GM10266 (cell line): ENCODE measurements around the gene EEF1G.
"Not testable (repeated sequence)": the region's sequence is repeated elsewhere in the genome, so short reads cannot be mapped to it uniquely, and the experiment has no call there.

ENCODE experiments used
- DNase-seq: peaks from one replicate; pipeline ENCODE4 v3.0.0; 2012; ENCODE audit errors: extremely low spot score
- TF ChIP-seq, protein P1 (sequence below): IDR thresholded peaks from 2 replicates; pipeline ENCODE4 v1.5.1; 2012; ENCODE audit warnings: mild to moderate bottlenecking, low read depth; ENCODE audit not compliant: control insufficient read depth, insufficient read depth; ENCODE audit errors: missing control alignments

The EEF1G gene

DNA sequence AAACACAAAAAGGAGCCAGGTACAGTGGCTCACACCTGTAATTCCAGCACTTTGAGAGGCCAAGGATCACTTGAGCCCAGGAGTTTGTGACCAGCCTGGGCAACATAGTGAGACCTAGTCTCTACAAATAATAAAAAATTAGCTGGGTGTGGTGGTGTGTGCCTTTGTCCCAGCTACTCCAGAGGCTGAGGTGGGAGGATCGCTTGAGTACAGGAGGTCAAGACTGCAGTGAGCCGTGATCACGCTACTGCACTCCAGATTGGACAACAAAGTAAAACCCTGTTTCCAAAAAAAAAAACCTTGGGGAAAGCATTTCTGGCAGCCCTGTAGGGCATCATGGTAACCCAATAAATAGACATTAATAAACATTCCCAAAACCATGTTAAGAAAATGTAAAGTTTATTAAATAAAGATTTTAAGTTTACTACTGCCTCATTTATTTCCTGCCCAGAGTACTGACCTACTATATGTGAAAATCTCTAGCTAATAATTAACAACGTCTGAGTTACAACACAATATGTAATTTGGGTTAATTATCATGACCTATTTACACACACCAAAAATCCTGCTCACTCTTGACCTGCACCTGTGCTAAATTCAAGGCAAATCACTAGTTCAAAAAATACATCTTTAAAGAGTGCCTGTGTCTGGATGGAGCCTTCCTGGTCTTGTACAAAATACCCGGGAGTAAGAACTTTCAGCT, 8.4 kb downstream of the EEF1G start:
- no peak for DNase-seq
- TF ChIP-seq, protein P1, sequence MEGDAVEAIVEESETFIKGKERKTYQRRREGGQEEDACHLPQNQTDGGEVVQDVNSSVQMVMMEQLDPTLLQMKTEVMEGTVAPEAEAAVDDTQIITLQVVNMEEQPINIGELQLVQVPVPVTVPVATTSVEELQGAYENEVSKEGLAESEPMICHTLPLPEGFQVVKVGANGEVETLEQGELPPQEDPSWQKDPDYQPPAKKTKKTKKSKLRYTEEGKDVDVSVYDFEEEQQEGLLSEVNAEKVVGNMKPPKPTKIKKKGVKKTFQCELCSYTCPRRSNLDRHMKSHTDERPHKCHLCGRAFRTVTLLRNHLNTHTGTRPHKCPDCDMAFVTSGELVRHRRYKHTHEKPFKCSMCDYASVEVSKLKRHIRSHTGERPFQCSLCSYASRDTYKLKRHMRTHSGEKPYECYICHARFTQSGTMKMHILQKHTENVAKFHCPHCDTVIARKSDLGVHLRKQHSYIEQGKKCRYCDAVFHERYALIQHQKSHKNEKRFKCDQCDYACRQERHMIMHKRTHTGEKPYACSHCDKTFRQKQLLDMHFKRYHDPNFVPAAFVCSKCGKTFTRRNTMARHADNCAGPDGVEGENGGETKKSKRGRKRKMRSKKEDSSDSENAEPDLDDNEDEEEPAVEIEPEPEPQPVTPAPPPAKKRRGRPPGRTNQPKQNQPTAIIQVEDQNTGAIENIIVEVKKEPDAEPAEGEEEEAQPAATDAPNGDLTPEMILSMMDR: no peak

DNA sequence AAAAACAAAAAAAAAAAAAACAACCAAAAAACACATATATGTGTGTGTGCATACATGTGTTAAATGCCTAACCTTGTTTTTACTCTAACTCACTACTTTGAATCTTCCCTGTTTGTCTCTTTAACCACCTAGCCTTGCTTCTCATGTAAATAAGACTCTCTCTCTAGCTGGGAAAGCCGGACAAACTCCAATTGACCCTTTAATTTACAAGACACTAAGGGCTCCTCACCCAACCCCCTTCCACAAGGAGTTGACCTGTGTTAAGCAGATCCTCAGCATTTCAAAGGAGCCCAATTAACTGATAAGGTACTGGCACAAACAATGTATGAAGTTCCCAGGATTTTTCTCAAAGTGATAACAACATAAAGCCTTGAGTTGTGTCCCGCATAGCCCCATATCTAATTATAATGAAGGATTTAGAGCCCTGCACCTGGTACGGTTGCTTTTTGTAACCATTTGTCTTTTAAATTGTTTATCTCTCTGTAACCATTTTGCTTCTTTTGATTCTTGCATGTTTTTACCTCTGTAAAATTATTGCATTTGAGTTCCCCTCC, 11.9 kb downstream of the EEF1G start:
- DNase-seq: not testable (repeated sequence)

DNA sequence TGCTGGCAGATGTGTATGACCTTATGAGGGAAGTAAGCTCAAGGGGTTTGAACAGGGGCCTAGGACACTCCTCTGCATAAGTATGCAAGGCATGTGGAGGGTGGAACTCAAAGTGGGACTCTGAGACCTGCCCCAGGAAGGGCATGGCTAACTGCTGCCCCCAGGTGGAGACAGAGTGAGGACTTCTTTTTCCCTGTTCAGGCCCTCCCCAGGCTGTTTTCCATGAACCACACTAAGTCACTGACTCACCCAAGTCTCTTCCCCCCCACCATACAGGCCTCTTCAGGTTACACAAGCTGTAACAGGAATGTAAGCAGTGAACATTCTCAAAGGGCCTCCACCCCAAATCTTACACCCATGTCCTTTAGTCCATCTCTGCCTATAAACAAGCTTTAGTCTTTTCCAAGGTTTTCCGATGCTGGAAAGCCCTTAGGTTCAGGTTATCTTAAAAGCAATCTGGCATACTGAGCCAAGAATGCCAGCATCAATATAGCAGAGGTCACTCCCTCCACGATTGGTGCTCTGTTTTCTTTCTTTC, 13.1 kb downstream of the EEF1G start:
- DNase-seq: no peak
- TF ChIP-seq, protein P1: peak; percentile 75

DNA sequence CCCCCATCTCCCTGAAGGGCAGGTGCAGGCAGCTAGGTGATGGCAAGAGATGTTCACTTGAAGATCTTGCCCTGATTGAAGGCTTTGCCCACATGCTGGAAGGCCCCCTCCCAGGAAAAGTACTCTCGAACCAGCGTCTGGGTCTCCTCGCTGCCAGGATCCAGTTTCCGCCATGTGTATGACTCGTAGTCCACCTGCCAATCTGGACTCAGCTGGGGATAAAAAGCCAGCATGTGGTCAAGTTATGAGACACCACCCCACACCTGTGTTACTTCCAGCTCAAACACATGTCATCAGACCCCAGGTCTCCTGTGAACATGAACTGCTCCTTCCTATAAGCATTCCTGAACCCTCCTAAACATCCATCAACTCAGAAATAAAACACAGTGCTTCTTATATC, 14.1 kb downstream of the EEF1G start:
- DNase-seq: not testable (repeated sequence)

DNA sequence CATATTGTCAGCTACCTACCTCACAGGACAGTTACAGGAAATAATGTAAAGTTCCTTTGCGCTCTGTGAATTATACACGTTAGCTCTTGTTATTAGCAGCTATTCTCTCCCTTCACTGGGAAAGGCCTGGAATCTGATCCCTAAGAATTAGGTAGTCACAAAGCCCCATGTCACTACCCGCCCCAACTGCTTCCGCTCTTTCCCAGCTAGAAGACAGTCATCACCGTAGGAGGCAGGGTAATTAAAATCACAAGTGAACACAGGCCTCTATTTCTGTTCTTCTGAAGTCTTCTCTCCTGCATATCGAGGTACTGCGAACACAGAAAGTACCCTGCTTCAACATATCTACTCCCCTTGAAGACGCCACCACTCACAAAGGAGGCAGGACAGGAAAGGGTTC, 14.5 kb downstream of the EEF1G start:
- DNase-seq: no peak
- TF ChIP-seq, protein P1: no peak

DNA sequence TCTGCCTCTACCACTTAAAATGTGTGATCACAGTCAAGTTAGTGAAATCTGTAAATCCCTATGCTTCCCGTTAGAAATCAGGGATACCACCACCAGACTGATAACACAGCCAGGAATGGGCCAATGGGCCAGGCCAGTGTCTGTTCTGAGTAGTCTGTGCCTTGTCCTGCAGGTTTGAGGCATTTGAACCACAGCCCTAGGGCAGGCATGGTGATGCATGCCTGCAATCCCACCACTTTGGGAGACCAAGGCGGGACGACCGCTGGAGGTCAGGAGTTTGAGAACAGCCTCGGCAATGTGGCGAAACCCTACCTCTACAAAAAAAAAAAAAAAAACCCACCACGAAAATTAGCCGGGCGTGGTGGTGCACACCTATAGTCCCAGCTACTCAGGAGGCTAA, 15.0 kb downstream of the EEF1G start:
- TF ChIP-seq, protein P1: no peak
- no peak for DNase-seq

DNA sequence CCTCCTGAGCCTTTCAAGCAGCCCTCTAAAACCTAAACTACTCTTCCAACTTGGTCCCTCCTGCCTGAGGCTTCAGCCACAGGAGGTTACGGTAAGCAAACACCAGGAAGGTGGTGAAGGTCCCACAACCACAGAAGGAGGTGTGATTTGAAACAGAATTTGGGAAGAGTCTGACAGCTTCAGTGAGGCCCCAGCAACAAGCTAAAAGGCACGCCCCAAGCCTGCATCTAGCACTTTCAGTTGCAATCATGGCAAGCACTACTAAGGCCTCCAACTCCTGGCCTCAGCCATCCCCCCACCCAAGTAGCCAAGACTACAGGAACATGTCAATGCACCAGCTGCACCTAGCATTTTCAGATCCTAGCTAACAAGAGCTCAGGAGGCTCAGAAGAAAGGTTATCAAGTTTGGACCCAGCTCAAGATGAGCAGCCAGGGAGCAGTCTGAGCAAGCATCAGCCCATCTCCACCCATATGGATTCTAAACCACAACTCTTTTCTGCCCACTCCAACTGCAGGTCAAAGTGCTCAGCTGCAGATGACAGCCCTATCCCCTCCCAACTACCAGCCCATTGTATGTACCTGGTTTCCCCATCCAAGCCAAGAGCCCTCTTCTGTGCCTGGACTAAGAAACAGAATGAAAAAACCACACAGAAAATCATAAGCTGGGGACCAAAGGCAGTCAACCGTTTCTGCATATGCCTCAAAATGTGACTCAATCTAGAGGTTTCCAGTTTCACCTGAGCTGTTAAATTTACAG, 16.6 kb downstream of the EEF1G start:
- peak; percentile 29 for DNase-seq
- TF ChIP-seq, protein P1: no peak
